Omental fat pad (tissue), 4 donors: ENCODE measurements around the gene CDK10. TPM values are rescaled to one million over a fixed set of nuclear protein-coding genes. Genes with fewer than 3 reads are reported as not detected.
"Not testable (repeated sequence)": the region's sequence is repeated elsewhere in the genome, so short reads cannot be mapped to it uniquely, and the experiment has no call there.

Source experiments
- ATAC-seq: fragments of 150-250 bp; one replicate; pipeline ENCODE4 v1.9.1; 2016; ENCODE audit warnings: mild to moderate bottlenecking, moderate library complexity; ENCODE audit not compliant: low FRiP score
- DNase-seq: peaks from one replicate; pipeline ENCODE4 v3.0.0-alpha.2; 2019; ENCODE audit warnings: low spot score
- total RNA-seq, 4 donors: library from RNA; depleted of rRNA; stranded (reverse); fragments of >200 nt; gene quantifications; one replicate each; pipeline ENCODE4 v1.1.0, GENCODE V29; 2016
- TF ChIP-seq, protein P1 (sequence below), 3 donors: fragments of 450-650 bp; IDR thresholded peaks; one replicate each; pipeline ENCODE4 v1.5.1; 2016 to 2017; ENCODE audit warnings: antibody characterized with exemption in 3 of 3, mild to moderate bottlenecking in 3 of 3, moderate library complexity in 2 of 3

CDK10 gene
- total RNA-seq, 4 donors from 2014 or later: 32.1 to 46.8 (median 38.3) TPM

- TF ChIP-seq, protein P1, sequence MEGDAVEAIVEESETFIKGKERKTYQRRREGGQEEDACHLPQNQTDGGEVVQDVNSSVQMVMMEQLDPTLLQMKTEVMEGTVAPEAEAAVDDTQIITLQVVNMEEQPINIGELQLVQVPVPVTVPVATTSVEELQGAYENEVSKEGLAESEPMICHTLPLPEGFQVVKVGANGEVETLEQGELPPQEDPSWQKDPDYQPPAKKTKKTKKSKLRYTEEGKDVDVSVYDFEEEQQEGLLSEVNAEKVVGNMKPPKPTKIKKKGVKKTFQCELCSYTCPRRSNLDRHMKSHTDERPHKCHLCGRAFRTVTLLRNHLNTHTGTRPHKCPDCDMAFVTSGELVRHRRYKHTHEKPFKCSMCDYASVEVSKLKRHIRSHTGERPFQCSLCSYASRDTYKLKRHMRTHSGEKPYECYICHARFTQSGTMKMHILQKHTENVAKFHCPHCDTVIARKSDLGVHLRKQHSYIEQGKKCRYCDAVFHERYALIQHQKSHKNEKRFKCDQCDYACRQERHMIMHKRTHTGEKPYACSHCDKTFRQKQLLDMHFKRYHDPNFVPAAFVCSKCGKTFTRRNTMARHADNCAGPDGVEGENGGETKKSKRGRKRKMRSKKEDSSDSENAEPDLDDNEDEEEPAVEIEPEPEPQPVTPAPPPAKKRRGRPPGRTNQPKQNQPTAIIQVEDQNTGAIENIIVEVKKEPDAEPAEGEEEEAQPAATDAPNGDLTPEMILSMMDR (IDR thresholded peaks at IDR 0.05): no peak
- no peak for ATAC-seq
- no peak for DNase-seq
These were observed 29.9 kb upstream of the CDK10 start for GRCh38 chr16:89656435-89657121.

DNA sequence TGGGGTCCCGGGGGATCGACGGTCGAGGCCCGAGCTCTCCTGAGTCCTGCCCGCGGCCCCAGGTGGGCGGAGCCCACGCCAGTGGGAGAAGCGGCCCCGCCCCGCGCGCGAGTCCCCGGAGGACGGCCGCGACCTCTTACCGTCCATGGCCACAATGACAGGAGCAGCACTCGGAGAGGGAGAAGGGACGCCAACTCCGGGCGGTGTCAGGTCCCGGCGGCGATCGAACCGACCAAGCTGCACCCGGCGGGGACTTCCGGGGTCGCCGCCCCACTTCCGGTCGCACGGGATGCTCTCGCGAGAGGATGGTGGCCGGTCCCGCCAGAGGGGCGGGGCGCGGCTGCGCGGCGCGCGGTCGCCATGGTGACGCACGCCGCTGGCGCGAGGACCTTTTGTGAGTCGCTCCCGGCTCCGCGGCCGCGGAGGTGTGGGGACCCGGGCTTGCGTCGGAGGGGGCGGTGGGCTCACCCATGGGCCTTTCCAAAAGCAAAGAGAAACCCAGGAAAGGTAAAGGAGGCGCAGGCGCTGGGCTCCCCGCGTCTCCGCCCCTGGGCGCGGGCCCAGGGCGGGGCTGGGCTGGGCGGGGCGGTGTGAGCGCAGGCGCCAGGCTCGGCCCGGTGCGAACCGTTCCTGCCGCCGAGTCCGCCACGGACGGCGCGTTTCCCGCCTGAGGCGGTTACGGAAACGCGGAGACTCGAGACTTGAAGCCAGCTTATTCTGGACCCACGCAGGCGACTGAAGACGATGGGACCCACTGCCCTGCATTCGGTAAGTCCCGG is 28.9 kb upstream of the CDK10 start, which contains the start of the genes CHMP1A and SPATA33:
TSS of gene CHMP1A (minus strand) at position 267 of the 779 bp plus-strand sequence. CDS start at position 147, 120 bp downstream.
TSS of gene SPATA33 (plus strand) at position 395 of the 779 bp plus-strand sequence. CDS start at position 471, 76 bp downstream.
- peak; percentile 71 for DNase-seq
- TF ChIP-seq, protein P1 (IDR thresholded peaks at IDR 0.05): no peak

GRCh38 chr16:89658221-89658879 is 28.1 kb upstream of the CDK10 start:
- ATAC-seq: peak; percentile 3
- TF ChIP-seq, protein P1 (IDR thresholded peaks at IDR 0.05): no peak
- DNase-seq: no peak

More for the DNA sequence above, 28.9 kb upstream of the CDK10 start, which contains the start of the genes CHMP1A and SPATA33:
- peak; percentile 95 for ATAC-seq

- DNase-seq (no peak), ATAC-seq (no peak)
- TF ChIP-seq, protein P1 (IDR thresholded peaks at IDR 0.05): no peak
These were observed 26.3 kb upstream of the CDK10 start for GRCh38 chr16:89660146-89660545.

DNA sequence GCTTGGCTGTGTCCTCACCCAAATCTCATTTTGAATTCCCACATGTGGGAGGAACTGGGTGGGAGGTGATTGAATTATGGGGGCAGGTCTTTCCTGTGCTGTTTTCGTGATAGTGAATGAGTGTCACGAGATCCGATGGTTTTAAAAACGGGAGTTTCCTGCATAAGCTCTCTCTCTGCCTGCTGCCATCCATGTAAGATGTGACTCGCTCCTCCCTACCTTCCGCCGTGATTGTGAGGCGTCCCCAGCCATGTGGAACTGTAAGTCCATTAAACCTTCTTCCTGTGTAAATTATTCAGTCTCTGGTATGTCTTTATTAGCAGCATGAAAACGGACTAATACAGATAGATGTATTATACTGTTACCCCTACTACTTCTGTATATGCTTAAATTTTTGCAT is 25.3 kb upstream of the CDK10 start:
- no peak for ATAC-seq
- TF ChIP-seq, protein P1 (IDR thresholded peaks at IDR 0.05): no peak
- no peak for DNase-seq

DNA sequence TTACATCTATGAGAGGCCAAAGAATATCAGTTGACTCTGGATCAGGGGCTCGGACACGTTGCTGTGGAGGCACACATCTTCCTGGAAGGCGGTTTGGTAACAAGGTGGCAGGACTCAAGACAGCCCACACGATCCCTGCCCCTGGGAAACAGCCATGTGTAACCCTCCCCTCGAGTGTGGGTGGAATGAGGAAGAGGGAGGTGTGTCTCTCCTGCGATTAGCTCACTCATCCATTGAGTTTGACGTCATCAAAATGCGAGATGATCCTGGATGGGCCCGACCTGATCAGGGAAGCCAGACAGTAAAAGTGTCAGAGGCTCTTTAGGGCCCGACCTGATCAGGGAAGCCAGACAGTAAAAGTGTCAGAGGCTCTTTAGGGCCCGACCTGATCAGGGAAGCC is 22.3 kb upstream of the CDK10 start:
- not testable (repeated sequence) for ATAC-seq

DNA sequence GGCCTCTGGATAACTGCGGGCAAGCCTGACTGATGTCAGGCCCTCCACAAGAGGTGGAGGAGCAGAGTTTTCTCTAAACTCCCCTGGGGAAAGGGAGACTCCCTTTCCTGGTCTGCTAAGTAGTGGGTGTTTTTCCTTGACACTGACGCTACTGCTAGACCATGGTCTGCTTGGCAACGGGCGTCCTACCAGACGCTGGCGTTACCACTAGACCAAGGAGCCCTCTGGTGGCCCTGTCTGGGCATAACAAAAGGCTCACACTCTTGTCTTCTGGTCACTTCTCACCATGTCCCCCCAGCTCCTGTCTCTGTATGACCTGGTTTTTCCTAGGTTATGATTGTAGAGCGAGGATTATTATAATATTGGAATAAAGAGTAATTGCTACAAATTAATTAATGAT is 19.5 kb upstream of the CDK10 start:
- ATAC-seq, DNase-seq: not testable (repeated sequence)

More for the DNA sequence above, 22.3 kb upstream of the CDK10 start:
- DNase-seq: not testable (repeated sequence)
